ENCODE data around the gene SP4. TPM values are rescaled to one million over a fixed set of nuclear protein-coding genes. Genes with fewer than 3 reads are reported as not detected.

Gene SP4
- 1 to 10 TPM; 2.3 to 3.6 (median 2.9) TPM for total RNA-seq (2021; fragmentation: NEBNext Ultra II Directional; extraction: Animal tissue kit (Norgen Biotek cat#: 25700))
- long read RNA-seq, result 0 reads

- H3K9me3 Mint-ChIP-seq, result no peaks in the 10 kb centered on the region
- peak within 1 kb of the TSS; percentile 99 for H3K4me3 Mint-ChIP-seq
- no peak; the same call in 1 of the 2 replicates for TF ChIP-seq CTCF (IDR thresholded peaks at IDR 0.05)
- peak within 1 kb of the TSS; percentile 99 for H3K27ac Mint-ChIP-seq
- peak; percentile 96 for DNase-seq
- no peaks in the 10 kb centered on the region; the same call in 1 of the 2 replicates for H3K27me3 Mint-ChIP-seq (ENCODE audit: insufficient read depth)
- H3K4me1 Mint-ChIP-seq (ENCODE audit: low read depth), result peaks cover 36% of the 10 kb centered on the region
- H3K36me3 Mint-ChIP-seq (ENCODE audit: low read depth), result no peaks in the 10 kb centered on the region
Measured at GRCh38 chr7:21427871-21428658, at the start of gene SP4. TSS of gene SP4 (plus strand) at chr7:21428083. CDS start at chr7:21428252, 169 bp downstream.

- Mint-ChIP-seq H3K4me1 (ENCODE audit: low read depth) (no peaks in the 10 kb centered on the region), H3K36me3 (ENCODE audit: low read depth) (no peaks in the 10 kb centered on the region), H3K27me3 (ENCODE audit: insufficient read depth) (no peaks in the 10 kb centered on the region), H3K4me3 (no peak overlapping the region), H3K9me3 (peaks cover 5% of the 10 kb centered on the region), H3K27ac (no peak overlapping the region)
- TF ChIP-seq CTCF (IDR thresholded peaks at IDR 0.05), result no peak
- DNase-seq, result no peak
Measured at GRCh38 chr7:21383227-21384220, 44.4 kb upstream of the SP4 start.

GRCh38 chr7:21393937-21394336 is 33.9 kb upstream of the SP4 start:
- no peaks in the 10 kb centered on the region for H3K4me1 Mint-ChIP-seq (ENCODE audit: low read depth)
- no peak overlapping the region for H3K27ac Mint-ChIP-seq
- no peak for DNase-seq
- no peaks in the 10 kb centered on the region for H3K36me3 Mint-ChIP-seq (ENCODE audit: low read depth)
- no peaks in the 10 kb centered on the region for H3K27me3 Mint-ChIP-seq (ENCODE audit: insufficient read depth)
- H3K4me3 Mint-ChIP-seq, result no peak overlapping the region
- TF ChIP-seq CTCF (IDR thresholded peaks at IDR 0.05), result no peak
- H3K9me3 Mint-ChIP-seq, result no peaks in the 10 kb centered on the region; the same call in 1 of the 2 replicates

GRCh38 chr7:21401944-21402343 is 25.9 kb upstream of the SP4 start:
- peaks cover 3% of the 10 kb centered on the region; the same call in 1 of the 2 replicates for H3K9me3 Mint-ChIP-seq
- H3K27me3 Mint-ChIP-seq (ENCODE audit: insufficient read depth), result 0 out of 2 replicates have a peak, but pooled peaks cover 1% of the 10 kb centered on the region
- no peak overlapping the region for H3K27ac Mint-ChIP-seq
- no peaks in the 10 kb centered on the region for H3K36me3 Mint-ChIP-seq (ENCODE audit: low read depth)
- no peak overlapping the region for H3K4me3 Mint-ChIP-seq
- TF ChIP-seq CTCF (IDR thresholded peaks at IDR 0.05), result no peak
- DNase-seq, result no peak
- H3K4me1 Mint-ChIP-seq (ENCODE audit: low read depth), result no peaks in the 10 kb centered on the region

GRCh38 chr7:21407796-21408480 is 19.9 kb upstream of the SP4 start:
- TF ChIP-seq CTCF (IDR thresholded peaks at IDR 0.05), result no peak
- no peak for DNase-seq
- no peaks in the 10 kb centered on the region for H3K9me3 Mint-ChIP-seq
- H3K27me3 Mint-ChIP-seq (ENCODE audit: insufficient read depth), result peaks cover 9% of the 10 kb centered on the region
- H3K4me1 Mint-ChIP-seq (ENCODE audit: low read depth), result no peaks in the 10 kb centered on the region
- no peak overlapping the region for H3K4me3 Mint-ChIP-seq
- H3K27ac Mint-ChIP-seq, result no peak overlapping the region
- no peaks in the 10 kb centered on the region for H3K36me3 Mint-ChIP-seq (ENCODE audit: low read depth)

Measured in HFFc6 (cell line).